NB4 (cell line): ENCODE results near the gene SEMA3A.

Source experiments
- CTCF ChIP-seq: IDR thresholded peaks from one replicate; pipeline ENCODE4 v1.5.1; 2012; ENCODE audit warnings: low read depth, low read length
- POLR2A ChIP-seq: IDR thresholded peaks from 2 replicates; pipeline ENCODE4 v1.6.1; 2011; ENCODE audit warnings: mild to moderate bottlenecking; ENCODE audit not compliant: insufficient read length; ENCODE audit errors: extremely low read depth

GRCh38 chr7:84047085-84047484 lies 147.5 kb downstream of the SEMA3A start:
- TF ChIP-seq POLR2A: no peak
- no peak for TF ChIP-seq CTCF
